GM19328 (cell line): ENCODE measurements around the gene SLX1A.
"Not testable (repeated sequence)": the region's sequence is repeated elsewhere in the genome, so short reads cannot be mapped to it uniquely, and the experiment has no call there.

Source experiments
- ATAC-seq: cut with Tn5 transposase; IDR thresholded peaks from one replicate; pipeline ENCODE4 v1.9.1; 2021; ENCODE audit warnings: mild to moderate bottlenecking, moderate library complexity; ENCODE audit not compliant: unreplicated experiment

SLX1A gene

GRCh38 chr16:30184096-30184890 lies 9.4 kb upstream of the SLX1A start:
- peak; percentile 24 for ATAC-seq

DNA sequence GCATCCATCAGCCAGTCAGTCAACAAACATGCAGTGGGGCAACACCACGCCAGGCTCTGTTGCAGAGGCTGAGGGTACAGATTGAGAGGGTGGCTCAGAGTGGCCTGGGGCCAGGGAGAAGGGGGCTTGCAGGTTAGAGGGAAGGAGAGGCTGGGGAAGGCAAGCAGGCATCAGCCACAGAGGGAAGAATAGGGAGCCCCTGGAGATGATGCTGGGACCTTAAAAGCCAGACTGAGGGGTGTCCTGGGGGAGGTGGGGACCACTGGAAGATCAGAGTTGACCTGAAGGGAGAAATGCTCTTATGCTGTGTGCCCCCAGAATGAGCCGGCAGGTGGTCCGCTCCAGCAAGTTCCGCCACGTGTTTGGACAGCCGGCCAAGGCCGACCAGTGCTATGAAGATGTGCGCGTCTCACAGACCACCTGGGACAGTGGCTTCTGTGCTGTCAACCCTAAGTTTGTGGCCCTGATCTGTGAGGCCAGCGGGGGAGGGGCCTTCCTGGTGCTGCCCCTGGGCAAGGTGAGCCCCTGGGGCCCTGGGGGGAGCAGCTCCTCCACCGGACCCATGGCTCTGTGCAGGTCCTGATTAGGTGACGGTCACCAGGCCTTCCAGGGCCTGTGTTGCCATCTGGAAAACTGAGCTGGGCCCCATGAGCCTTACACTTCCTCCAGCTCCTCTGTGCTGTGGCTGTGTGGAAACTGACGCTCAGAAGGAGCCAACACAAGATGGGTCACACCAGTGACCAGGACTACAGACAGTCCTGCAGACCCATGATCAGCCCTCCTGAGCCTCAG lies 8.6 kb upstream of the SLX1A start:
- no peak for ATAC-seq

DNA sequence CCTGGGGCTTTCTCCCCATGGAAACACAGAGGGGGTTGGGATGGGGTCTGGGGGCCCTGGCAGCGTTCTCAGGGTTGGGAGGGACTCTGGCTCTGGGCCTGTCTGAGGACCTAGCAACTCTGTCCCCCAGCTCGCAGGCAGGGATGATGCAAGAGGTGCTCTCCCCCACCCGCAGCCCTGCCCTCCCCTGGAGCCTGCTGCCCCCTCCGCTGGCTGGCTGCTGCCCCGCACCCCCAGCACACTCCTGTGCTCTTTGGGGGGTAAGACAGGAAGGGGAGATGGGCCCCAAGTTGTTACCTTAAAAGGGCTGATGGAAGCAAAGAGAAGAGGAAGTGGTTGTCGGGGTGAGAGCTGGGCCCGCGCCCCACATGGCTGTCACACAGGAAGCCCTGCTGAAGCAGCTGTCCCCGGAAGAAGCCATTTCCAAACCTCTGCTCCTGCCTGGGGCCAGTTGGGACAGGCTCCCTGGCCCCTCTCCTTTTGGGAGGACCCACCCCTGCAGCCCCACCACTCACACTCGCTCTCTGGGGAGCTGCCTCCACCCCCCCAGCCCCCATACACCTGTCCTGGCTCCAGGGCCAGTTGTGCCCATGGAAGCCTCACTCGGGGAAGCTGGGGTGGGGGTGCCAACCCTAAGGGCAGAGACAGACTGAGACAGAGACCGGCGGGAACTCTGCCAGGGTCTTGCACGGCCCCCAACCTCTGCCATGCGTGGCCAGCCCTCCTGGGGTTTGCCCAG lies 7.8 kb upstream of the SLX1A start:
- no peak for ATAC-seq

GRCh38 chr16:30186444-30186781 lies 7.3 kb upstream of the SLX1A start:
- no peak for ATAC-seq

- no peak for ATAC-seq
Measured at GRCh38 chr16:30186782-30187555, 6.7 kb upstream of the SLX1A start.

DNA sequence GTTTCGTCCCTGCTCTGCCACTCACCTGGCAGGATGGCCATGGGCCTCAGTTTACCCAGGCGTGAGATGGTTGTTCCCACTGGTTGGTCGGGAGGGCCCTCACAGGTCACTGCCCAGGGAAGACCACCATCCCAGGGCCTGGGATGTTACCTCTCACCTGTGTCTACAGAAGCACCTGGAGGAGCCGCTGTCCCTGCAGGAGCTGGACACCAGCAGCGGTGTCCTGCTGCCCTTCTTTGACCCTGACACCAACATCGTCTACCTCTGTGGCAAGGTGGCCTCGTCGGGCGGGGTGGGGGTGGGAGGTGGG lies 6.2 kb upstream of the SLX1A start:
- no peak for ATAC-seq

- no peak for ATAC-seq
Measured at GRCh38 chr16:30187971-30188561, 5.6 kb upstream of the SLX1A start.

DNA sequence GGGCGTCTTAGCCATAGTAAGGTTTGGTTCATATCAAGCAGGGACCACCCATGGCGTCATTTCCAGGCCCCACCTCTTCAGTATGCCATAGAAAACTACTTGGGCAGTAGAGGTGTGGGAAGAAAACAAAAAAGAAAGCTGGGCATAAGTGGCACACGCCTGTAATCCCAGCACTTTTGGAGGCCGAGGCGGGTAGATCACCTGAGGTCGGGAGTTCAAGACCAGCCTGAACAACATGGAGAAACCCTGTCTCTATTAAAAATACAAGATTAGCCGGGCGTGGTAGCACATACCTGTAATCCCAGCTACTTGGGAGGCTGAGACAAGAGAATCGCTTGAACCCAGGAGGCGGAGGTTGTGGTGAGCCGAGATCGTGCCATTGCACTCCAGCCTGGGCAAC lies 2.5 kb upstream of the SLX1A start:
- not testable (repeated sequence) for ATAC-seq

DNA sequence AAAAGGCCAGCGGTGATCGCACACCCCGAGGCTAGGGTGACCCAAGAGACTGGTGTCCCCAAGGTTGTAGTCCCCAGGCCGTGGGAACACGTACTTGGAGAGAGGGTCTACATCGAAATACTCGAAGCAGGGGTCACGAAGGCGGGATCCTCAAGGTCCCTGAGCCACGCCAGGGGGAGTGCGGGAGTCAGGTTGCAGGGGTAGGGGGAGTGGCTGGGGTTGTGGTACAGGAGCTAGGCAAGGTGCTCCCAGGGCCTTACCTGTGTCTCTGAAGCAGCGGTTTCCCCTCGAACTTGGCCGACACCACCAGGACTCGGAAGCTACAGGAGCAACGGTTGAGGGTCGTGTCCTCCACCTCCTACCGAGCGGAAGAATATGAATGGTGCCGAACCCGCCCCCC lies 577 bp upstream of the SLX1A start:
- peak; percentile 7 for ATAC-seq

DNA sequence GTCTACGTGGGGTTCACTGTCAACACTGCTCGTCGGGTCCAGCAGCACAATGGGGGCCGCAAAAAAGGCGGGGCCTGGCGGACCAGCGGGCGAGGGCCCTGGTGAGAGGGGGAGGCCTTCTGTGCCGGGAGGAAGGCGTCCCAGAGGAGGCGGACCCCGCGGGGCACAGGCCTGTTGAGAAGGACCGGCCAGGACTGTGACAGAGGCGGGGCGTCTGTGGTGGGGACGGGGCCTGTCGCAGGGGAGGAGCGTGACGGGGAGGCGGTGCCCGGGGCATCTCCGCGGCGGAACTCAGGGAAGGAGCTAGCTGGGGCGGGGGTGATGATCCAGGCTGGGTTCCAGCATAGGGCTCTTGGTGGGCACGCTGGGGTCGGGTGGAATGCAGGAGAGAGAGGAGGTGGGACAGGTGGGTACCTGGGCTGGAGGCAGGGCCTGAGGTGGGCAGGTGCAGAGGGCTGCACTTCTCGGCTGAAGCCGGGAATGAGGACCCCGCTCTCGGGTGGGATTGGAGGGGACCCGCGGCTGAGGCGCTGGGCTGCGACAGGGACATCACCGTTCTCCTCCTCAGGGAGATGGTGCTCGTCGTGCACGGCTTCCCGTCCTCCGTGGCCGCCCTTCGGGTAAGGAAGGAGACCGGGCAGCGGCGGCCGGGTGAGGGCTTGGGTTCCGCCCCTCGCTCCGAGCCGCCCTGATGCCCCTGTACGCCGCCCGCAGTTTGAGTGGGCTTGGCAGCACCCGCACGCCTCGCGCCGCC lies 674 bp downstream of the SLX1A start:
- ATAC-seq = peak; percentile 53

- not testable (repeated sequence) for ATAC-seq
Measured at GRCh38 chr16:30197001-30197400, 3.3 kb downstream of the SLX1A start.

DNA sequence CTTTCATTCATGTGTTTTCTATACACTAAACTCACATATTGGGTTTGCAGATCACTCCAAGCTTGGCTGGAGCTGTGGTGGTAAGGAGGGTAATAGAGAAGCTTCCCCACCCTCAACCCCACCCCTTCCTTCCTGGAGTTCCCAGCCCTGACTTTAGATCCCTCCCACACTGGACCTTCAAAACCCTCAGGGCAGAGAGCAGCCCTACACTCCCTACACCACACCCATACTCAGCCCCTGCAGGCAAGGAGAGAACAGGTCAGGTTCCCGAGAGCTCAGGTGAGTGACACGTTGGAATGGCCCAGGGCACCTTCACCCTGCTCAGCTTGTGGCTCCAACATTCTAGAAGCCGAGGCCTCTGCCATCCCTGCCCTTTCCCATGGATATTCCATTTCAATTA lies 5.4 kb downstream of the SLX1A start, which contains the start of gene SULT1A3:
SULT1A3 (plus strand) TSS at position 207 of the 400 bp plus-strand sequence. CDS start 1,474 bp downstream, outside the sequence.
- ATAC-seq = not testable (repeated sequence)

GRCh38 chr16:30199608-30200343 lies 6.1 kb downstream of the SLX1A start:
- ATAC-seq = not testable (repeated sequence)

GRCh38 chr16:30205541-30206236 lies 12.0 kb downstream of the SLX1A start:
- not testable (repeated sequence) for ATAC-seq

GRCh38 chr16:30206252-30206651 lies 12.6 kb downstream of the SLX1A start:
- ATAC-seq = not testable (repeated sequence)

GRCh38 chr16:30207063-30207704 lies 13.5 kb downstream of the SLX1A start:
- ATAC-seq = not testable (repeated sequence)

- ATAC-seq = not testable (repeated sequence)
Measured at GRCh38 chr16:30209032-30209431, 15.4 kb downstream of the SLX1A start.

DNA sequence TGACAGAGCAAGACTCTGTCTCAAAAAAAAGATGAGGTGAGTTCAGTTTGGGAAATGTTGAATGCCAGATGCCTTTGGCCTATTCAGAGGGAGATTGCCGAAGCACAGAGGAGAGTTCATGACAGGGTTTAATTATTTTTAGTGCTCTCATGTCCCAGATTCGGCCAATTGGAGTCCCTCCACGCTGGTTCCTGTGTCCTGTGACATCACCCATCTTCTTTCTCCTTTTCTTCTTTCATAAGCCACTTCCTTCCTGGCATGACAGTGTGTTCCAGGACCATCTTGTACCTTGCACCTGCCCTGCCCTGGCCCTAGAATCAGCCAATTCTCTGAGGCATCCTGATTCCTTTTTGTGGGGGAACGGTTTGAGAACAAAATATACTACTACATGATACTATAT lies 17.7 kb downstream of the SLX1A start:
- not testable (repeated sequence) for ATAC-seq
